Measurements from ENCODE around the gene BEST4.
"Not testable (repeated sequence)": the region's sequence is repeated elsewhere in the genome, so short reads cannot be mapped to it uniquely, and the experiment has no call there.

The BEST4 gene

GRCh38 chr1:44799770-44800584 lies 12.0 kb upstream of the BEST4 start, which contains the start of gene PLK3:
TSS of gene PLK3 (plus strand) at chr1:44800377. CDS start at chr1:44800464, 87 bp downstream.
- TF ChIP-seq CTCF (conservative IDR thresholded peaks at IDR 0.05; ENCODE audit: control insufficient read depth, insufficient read depth, low read depth, low read length) = peak; percentile 78
- peak; percentile 97 for DNase-seq (ENCODE audit: low read depth)
- H3K4me3 ChIP-seq (ENCODE audit: control insufficient read depth, low read depth, low read length) = peak within 1 kb of the TSS; percentile 84

DNA sequence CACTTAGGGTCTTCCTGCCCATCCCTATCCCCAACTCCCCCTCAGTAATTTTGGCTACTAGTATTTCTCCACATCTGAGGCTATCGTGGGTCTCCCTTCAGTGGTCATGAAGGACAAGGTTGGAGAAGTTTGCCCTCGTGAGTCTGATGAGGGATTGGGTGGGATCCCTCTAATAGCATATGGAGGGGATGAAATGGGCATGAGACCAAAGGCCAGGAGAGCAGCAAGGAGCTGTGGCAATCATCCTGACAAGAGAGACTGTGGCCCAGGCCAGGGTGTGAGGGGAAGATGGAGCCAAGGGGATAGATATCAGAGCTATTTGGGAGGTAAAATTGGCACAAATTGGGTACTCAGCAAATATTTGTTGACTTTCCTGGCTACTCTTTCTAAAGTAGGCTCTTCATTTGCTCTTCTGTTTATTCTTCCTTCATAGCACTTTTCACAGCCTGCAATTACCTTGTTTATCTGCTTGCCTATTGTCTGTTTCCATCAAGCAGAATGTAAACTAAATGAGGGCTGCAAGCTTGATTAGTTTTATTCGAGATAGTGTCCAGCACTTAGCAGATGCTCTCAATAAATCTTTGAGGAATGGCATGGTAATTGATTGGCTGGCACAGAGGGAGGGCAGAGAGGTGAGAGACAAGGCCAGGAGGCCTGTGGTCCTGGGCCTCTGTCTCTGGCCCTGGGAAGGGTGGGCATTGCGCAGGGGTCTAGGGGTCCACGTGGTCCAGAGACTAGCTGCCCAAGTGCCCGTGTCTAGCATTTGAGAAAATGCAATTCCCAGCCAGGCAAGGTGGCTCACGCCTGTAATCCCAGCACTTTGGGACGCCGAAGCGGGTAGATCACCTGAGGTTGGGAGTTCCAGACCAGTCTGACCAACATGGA lies 10.8 kb upstream of the BEST4 start:
- no peak overlapping the region for H3K4me3 ChIP-seq (ENCODE audit: control insufficient read depth, low read depth, low read length)
- no peak for TF ChIP-seq CTCF (conservative IDR thresholded peaks at IDR 0.05; ENCODE audit: control insufficient read depth, insufficient read depth, low read depth, low read length)
- DNase-seq (ENCODE audit: low read depth) = no peak

GRCh38 chr1:44797886-44798285 lies 9.9 kb upstream of the BEST4 start:
- H3K4me3 ChIP-seq (ENCODE audit: control insufficient read depth, low read depth, low read length); DNase-seq (ENCODE audit: low read depth): not testable (repeated sequence)

GRCh38 chr1:44792736-44793502 lies 4.9 kb upstream of the BEST4 start:
- TF ChIP-seq CTCF (conservative IDR thresholded peaks at IDR 0.05; ENCODE audit: control insufficient read depth, insufficient read depth, low read depth, low read length) = no peak
- H3K4me3 ChIP-seq (ENCODE audit: control insufficient read depth, low read depth, low read length) = no peak overlapping the region
- DNase-seq (ENCODE audit: low read depth) = no peak

DNA sequence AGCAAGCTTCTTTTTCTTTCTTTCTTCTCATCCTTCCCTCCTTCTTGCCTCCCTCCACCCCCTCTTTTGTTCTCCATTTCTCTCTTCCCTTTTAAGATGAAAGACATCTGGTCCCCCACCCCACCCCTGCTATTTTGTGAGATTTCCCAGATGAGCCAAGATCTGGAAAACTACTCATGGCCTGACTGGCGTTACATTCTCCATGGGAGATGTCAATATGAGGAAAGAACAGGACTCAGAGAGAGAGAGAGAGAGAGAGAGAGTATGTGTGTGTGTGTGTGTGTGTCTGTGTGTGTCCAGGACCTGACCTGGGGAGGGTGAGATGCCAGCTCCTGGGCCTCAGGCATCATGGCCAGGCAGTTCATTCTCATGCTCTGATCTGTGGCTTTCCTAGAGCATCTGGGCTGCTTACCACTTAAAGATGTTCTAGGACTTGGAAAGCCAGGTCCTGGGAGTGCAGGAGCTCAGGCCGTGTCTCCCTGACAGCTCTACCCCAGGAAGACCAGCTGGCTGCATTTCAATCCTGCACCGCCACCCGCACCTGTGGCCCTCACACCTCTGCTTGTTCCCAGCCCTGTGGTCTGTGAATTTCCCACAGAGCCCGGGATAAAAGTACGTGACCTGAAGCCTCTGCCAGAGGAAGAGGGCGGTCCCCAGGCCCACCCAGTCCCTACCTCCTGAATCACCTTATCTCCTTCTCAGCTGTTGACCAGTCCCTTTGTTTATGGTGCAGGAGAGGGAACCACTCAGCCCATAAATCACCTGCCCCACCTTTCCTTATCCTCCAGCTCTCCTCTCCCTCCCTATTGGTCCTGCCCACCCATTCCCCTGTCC lies 3.2 kb upstream of the BEST4 start:
- no peak for DNase-seq (ENCODE audit: low read depth)

More for the DNA sequence above, 3.2 kb upstream of the BEST4 start:
- TF ChIP-seq CTCF (conservative IDR thresholded peaks at IDR 0.05; ENCODE audit: control insufficient read depth, insufficient read depth, low read depth, low read length) = no peak
- H3K4me3 ChIP-seq (ENCODE audit: control insufficient read depth, low read depth, low read length) = no peak overlapping the region
